GM21526 (cell line): ENCODE results near the gene WDR5B.

Experiments used
- ATAC-seq: cut with Tn5 transposase; IDR thresholded peaks from one replicate; pipeline ENCODE4 v1.9.1; 2021; ENCODE audit warnings: moderate library complexity; ENCODE audit not compliant: unreplicated experiment, low FRiP score

The WDR5B gene

DNA sequence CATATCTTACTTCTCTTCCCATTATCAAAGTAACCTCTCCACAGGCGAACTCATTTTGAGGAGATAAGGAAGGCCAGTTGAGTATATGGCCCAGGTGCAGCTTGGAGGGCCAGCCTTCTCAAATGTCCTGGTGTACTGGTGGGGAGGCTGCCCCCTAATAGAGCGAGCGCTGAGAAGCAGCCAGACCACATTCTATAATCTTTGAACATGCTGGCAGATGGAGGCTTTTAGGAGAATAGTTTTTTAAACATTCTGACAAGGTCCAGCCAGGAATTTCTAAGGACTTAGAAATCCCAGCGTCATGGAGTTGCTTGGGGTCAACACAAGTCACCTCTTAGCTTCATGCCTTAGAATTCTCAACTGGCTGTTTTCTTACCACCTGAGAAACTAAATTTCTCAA lies 5.8 kb downstream of the WDR5B start:
- no peak for ATAC-seq

DNA sequence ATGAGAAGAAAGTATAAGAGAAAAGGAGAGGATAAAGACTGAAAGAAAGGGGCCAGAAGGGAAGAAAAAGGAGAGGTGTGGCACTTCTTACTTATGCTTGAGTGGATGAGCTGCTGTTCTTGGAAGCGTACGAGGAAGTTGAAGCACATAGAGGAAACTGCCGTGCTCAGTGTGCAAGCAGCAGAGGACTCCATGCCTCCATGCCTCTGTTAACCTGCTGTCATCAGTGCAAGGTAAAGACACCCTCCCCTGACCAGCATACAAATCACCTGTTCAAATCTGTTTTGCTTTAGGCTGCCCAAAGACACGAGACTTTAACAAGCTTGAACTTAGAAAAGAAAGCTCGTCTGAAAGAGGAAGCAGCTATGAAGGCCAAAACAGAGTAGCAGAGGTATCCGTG lies 6.4 kb downstream of the WDR5B start:
- no peak for ATAC-seq

DNA sequence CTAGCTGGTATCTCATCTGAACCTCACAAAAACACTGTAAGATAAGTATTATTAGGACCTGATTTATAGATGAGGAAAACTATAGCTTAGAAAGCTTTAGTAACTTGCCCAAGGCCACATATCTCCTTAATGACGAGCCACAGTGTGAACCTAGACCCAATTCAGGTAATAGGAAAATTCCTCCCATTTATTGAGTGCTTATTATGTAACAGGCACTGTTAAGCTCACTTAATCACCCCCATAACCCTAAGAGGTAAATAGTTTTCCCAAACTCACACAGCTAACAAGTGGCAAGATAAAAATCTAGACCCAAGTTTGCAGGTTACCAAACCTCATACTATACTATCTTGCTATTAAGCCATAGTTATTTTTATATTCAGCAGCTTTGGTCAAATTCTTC lies 7.9 kb downstream of the WDR5B start:
- no peak for ATAC-seq

DNA sequence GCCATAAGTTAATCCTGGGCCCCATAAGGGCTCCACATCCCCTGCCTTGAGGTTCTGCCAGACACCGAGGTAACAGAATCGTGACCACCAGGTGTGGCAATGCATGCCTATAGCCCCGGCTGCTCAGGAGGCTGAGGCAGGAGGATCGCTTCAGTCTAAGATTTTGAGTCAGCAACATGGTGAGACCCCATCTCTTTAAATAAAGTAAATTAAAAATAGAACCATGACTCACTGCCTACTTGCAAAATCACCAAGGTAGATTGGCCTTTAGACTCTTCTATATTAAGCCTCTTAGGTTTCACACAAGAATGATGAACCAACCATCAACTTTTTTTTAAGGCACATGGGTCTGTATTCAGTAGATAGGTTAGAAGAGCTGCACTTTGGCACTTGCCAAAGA lies 9.7 kb downstream of the WDR5B start:
- ATAC-seq, result no peak

- ATAC-seq, result no peak
These were observed 10.8 kb downstream of the WDR5B start for GRCh38 chr3:122405015-122405414.

GRCh38 chr3:122403489-122403888 lies 12.4 kb downstream of the WDR5B start:
- no peak for ATAC-seq

GRCh38 chr3:122398920-122399319 lies 16.9 kb downstream of the WDR5B start:
- no peak for ATAC-seq

DNA sequence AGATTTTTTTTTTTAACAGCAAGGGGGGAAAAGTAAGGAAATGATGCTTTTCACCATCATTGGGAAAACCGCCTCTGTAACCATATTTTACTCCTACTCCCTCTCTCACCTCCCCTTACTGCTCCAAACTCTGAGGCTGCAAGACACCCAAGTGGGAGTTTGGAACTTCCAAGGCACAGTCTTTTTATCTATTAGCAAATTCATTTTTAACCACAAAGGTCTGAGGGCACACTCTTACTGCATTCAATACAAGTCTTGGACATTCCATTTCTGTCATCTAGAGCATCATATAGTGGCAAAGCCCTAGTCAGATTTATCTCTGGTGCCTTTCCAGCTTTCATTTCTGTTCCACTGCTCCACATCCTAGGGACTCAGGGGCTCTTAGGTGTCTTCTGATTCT lies 18.7 kb downstream of the WDR5B start:
- no peak for ATAC-seq

- ATAC-seq, result no peak
These were observed 19.4 kb downstream of the WDR5B start for GRCh38 chr3:122396511-122396910.

DNA sequence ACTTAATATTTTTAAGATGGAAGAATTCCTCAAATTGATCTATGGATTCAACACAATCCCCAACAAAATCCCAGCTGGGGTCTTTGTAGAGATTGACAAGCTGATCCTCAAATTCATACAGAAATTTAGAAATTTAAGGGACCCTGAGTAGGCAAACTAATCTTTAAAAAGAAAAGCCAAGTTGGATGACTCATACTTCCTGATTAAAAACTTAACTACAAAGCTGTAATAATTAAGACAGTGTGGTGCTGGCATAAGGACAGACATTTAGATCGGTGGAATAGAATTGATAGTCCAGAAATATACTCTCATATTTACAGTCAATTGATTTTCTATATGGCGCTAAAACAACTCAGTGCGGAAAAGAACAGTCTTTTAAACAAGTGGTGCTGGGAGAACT lies 20.3 kb downstream of the WDR5B start:
- no peak for ATAC-seq

DNA sequence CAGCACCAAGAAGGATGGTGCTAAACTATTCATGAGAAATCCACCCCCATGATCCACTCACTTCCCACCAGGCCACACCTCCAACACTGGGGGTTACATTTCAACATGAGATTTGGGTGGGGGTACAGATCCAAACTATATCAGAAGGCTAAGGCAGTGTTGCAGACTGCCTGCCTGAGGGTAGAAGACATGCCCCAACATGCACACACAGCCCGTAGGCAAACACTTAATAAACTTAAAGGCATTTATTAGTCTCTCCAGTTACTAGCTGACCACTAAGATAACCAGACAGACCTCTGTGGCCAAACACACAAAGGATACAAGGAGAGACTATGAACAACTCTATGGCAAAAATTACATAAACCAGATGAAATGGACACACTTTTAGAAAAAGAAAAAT lies 21.7 kb downstream of the WDR5B start:
- ATAC-seq, result no peak

DNA sequence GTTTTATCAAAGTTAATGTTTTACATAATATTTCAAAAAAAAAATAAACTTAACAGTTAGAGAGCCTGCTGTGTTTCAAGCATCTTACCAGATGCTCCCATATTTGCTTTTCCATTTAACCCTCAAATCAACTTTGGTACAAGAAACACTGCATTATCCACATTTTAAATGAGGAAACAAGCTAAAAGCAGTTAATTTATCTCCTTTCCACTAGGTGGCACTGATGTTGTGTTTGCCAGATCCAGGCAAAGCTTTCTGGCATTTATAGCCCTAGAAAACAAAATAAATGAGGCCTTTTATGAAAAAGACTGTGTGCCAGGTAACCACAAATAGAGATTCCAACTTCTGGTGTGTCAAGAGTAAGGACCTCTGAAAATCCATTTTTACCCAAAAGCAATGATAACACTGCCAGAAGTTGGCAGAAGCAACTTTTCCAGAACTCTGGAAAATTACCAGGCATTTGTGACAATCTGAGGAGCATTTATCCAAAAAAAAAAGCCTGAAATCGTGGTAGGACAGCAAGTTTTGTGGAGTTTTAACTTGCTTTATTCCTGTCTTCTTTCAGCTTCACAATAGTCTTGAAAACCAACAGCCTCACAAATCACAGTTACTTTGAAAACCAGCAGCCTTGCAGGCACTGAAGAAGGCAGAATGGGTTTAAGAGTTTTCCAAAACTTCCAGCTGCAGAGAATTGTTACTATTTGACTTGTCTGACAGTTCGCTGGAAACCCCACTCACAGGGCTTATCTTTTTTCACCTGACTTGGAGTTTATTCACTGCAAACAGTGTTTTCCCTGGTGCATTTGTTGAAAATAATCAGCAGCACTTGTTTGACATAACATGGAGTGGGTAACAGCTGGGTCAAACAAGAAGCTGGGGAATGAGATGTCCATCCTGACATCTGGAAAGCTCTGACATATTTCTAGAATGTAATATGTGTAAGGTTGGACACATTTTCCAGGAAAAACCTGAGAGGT lies 22.7 kb downstream of the WDR5B start:
- ATAC-seq, result no peak

- ATAC-seq, result no peak
These were observed 24.0 kb downstream of the WDR5B start for GRCh38 chr3:122391681-122392446.

- no peak for ATAC-seq
These were observed 25.2 kb downstream of the WDR5B start for GRCh38 chr3:122390665-122391064.

DNA sequence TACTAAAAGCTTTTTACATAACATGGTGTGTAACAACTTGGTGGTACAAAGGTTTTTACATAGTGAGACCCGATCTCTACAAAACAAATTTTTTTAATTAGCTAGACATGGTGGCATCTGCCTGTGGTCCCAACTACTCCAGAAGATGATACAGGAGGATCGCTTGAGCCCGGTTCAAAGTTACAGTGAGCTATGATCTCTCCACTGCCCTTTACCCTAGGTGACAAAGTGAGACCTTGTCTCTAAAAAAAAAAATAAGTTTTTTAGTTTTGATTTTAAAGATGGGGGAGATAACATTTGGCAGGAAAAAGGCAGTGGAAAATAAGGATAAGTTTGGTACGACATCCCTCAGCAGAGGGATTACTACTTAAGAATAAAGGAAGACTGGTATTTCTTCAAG lies 26.0 kb downstream of the WDR5B start:
- no peak for ATAC-seq

- no peak for ATAC-seq
These were observed 26.7 kb downstream of the WDR5B start for GRCh38 chr3:122389197-122389596.

GRCh38 chr3:122387709-122388108 lies 28.2 kb downstream of the WDR5B start:
- ATAC-seq, result no peak

- peak; percentile 92 for ATAC-seq
These were observed 31.8 kb downstream of the WDR5B start, which contains the start of gene FAM162A for GRCh38 chr3:122383771-122384697. TSS of gene FAM162A (plus strand) at chr3:122384182. CDS start at chr3:122384266, 84 bp downstream.

- ATAC-seq, result peak; percentile 38
These were observed 32.8 kb downstream of the WDR5B start, which contains the start of gene MIX23 for GRCh38 chr3:122382888-122383666. TSS of gene MIX23 (minus strand) at chr3:122383231. CDS start at chr3:122383224, 7 bp downstream.

- no peak for ATAC-seq
These were observed 37.9 kb downstream of the WDR5B start for GRCh38 chr3:122377975-122378374.
